OCI-LY7 (cell line): ENCODE results near the gene RNU7-1.

Source experiments
- EZH2phosphoT487 ChIP-seq: fragments of 200-600 bp; sonication (generic); IDR thresholded peaks from 2 replicates; pipeline ENCODE4 v1.6.1; 2018; ENCODE audit warnings: low read depth, borderline replicate concordance, mild to moderate bottlenecking, mixed run types, antibody characterized with exemption, low read length, moderate library complexity, mixed read lengths
- TF ChIP-seq, protein P1 (sequence below): fragments of 200-600 bp; sonication (generic); conservative IDR thresholded peaks from 2 replicates; pipeline ENCODE4 v1.5.1; 2014; ENCODE audit warnings: mild to moderate bottlenecking, antibody characterized with exemption, low read length, moderate library complexity, mixed read lengths

DNA sequence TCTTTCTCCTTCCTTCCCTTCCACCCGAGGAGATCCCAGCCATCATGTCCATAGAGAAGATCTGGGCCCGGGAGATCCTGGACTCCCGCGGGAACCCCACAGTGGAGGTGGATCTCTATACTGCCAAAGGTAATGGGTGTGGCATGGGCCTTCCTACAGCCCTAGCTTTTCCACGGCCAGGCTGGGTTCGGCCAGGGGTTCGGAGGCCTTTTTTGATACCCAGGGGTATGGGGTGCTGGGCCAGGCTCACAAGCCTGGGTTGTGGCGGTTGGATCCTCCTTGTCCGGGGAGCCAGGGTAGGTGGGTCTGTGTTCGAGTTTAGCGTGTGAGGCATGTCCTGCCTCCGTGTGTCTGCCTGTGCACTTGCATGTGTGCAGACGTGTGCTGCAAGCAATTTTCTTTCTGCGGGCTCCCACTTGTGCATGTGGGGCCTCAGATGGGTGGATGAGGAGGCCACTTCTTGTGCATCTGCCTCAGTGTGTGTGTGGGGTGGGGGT, 27.8 kb upstream of the RNU7-1 start:
- TF ChIP-seq, protein P1, sequence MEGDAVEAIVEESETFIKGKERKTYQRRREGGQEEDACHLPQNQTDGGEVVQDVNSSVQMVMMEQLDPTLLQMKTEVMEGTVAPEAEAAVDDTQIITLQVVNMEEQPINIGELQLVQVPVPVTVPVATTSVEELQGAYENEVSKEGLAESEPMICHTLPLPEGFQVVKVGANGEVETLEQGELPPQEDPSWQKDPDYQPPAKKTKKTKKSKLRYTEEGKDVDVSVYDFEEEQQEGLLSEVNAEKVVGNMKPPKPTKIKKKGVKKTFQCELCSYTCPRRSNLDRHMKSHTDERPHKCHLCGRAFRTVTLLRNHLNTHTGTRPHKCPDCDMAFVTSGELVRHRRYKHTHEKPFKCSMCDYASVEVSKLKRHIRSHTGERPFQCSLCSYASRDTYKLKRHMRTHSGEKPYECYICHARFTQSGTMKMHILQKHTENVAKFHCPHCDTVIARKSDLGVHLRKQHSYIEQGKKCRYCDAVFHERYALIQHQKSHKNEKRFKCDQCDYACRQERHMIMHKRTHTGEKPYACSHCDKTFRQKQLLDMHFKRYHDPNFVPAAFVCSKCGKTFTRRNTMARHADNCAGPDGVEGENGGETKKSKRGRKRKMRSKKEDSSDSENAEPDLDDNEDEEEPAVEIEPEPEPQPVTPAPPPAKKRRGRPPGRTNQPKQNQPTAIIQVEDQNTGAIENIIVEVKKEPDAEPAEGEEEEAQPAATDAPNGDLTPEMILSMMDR: no peak
- no peak for TF ChIP-seq EZH2phosphoT487
